Tibial nerve (tissue), 4 donors: ENCODE results near the gene RGS16.

Experiments used
- CTCF ChIP-seq, 5 experiments: fragments of 200-600 bp in 3 of 5; fragments of 450-650 bp in 2 of 5; sonication (generic) in 3 of 5; IDR thresholded peaks; one replicate each; pipeline ENCODE4 v1.5.1; 2016 to 2019; ENCODE audit warnings: antibody characterized with exemption in 5 of 5, mild to moderate bottlenecking in 3 of 5, moderate library complexity in 2 of 5
- EP300 ChIP-seq, 2 donors: sonication (generic); formaldehyde crosslinking; IDR thresholded peaks; one replicate each; pipeline ENCODE4 v1.6.1; 2017; ENCODE audit warnings: antibody characterized with exemption in 2 of 2, mild to moderate bottlenecking in 1 of 2
- POLR2A ChIP-seq, 2 donors: fragments of 450-650 bp; IDR thresholded peaks; one replicate each; pipeline ENCODE4 v1.6.1; 2017; ENCODE audit warnings: antibody characterized with exemption in 2 of 2, mild to moderate bottlenecking in 2 of 2, moderate library complexity in 2 of 2

- TF ChIP-seq CTCF (IDR thresholded peaks at IDR 0.05) (no peak), POLR2A (IDR thresholded peaks at IDR 0.05) (no peak), EP300 (IDR thresholded peaks at IDR 0.05) (no peak)
Measured at GRCh38 chr1:182633657-182634281, 29.6 kb upstream of the RGS16 start.
